AG08396 (cell line): ENCODE measurements around the gene TMEM229B.
"Not testable (repeated sequence)": the region's sequence is repeated elsewhere in the genome, so short reads cannot be mapped to it uniquely, and the experiment has no call there.

Source experiments
- DNase-seq: peaks from one replicate; pipeline ENCODE4 v3.0.0; 2012; ENCODE audit warnings: low spot score, mixed read lengths

Gene TMEM229B

GRCh38 chr14:67453575-67454300, 34.8 kb downstream of the TMEM229B start:
- no peak for DNase-seq

- DNase-seq, result not testable (repeated sequence)
Observed at GRCh38 chr14:67451667-67452066, 36.9 kb downstream of the TMEM229B start.

GRCh38 chr14:67449096-67449495, 39.4 kb downstream of the TMEM229B start:
- no peak for DNase-seq

- DNase-seq, result no peak
Observed at GRCh38 chr14:67447033-67447381, 41.5 kb downstream of the TMEM229B start.

GRCh38 chr14:67446371-67447032, 42.0 kb downstream of the TMEM229B start:
- DNase-seq, result no peak

- DNase-seq, result no peak
Observed at GRCh38 chr14:67444395-67444794, 44.1 kb downstream of the TMEM229B start.

GRCh38 chr14:67442139-67442906, 46.2 kb downstream of the TMEM229B start:
- no peak for DNase-seq

GRCh38 chr14:67441672-67442071, 46.8 kb downstream of the TMEM229B start:
- DNase-seq, result no peak

GRCh38 chr14:67441256-67441655, 47.3 kb downstream of the TMEM229B start:
- DNase-seq, result no peak

GRCh38 chr14:67440513-67440912, 48.0 kb downstream of the TMEM229B start:
- no peak for DNase-seq

GRCh38 chr14:67438969-67439368, 49.6 kb downstream of the TMEM229B start:
- no peak for DNase-seq

GRCh38 chr14:67436006-67436866, 52.3 kb downstream of the TMEM229B start:
- DNase-seq, result no peak

GRCh38 chr14:67435603-67436002, 52.9 kb downstream of the TMEM229B start:
- DNase-seq, result no peak

GRCh38 chr14:67432050-67432564, 56.4 kb downstream of the TMEM229B start:
- DNase-seq, result no peak

GRCh38 chr14:67429510-67430205, 58.9 kb downstream of the TMEM229B start:
- DNase-seq, result no peak

- peak; percentile 55 for DNase-seq
Observed at GRCh38 chr14:67428501-67429031, 60.0 kb downstream of the TMEM229B start.

GRCh38 chr14:67426983-67427606, 61.4 kb downstream of the TMEM229B start:
- peak; percentile 80 for DNase-seq

- DNase-seq, result no peak
Observed at GRCh38 chr14:67426161-67426560, 62.4 kb downstream of the TMEM229B start.

- no peak for DNase-seq
Observed at GRCh38 chr14:67425608-67426007, 62.9 kb downstream of the TMEM229B start.

- DNase-seq, result no peak
Observed at GRCh38 chr14:67424539-67424938, 64.0 kb downstream of the TMEM229B start.
